Upper lobe of right lung (tissue), 1 donor: Measurements from ENCODE around the gene ZNF502. TPM values are rescaled to one million over a fixed set of nuclear protein-coding genes. Genes with fewer than 3 reads are reported as not detected.

ENCODE experiments used
- ATAC-seq: fragments of 200-7000 bp; cut with Tn5 transposase; one replicate; pipeline ENCODE4 v1.9.1; 2020; ENCODE audit warnings: mild to moderate bottlenecking, moderate library complexity
- DNase-seq: peaks from one replicate; pipeline ENCODE4 v3.0.0-alpha.2; 2020
- H3K27ac ChIP-seq: fragments of 200-600 bp; one replicate; pipeline ENCODE4 v1.8.0; 2022
- H3K27me3 ChIP-seq: fragments of 200-600 bp; one replicate; pipeline ENCODE4 v1.8.0; 2022; ENCODE audit warnings: mild to moderate bottlenecking
- H3K36me3 ChIP-seq: fragments of 200-600 bp; one replicate; pipeline ENCODE4 v1.8.0; 2022
- H3K4me1 ChIP-seq: fragments of 200-600 bp; one replicate; pipeline ENCODE4 v1.8.0; 2022
- H3K4me3 ChIP-seq: fragments of 200-600 bp; one replicate; pipeline ENCODE4 v1.8.0; 2022; ENCODE audit warnings: mild to moderate bottlenecking
- H3K9me3 ChIP-seq: fragments of 200-600 bp; one replicate; pipeline ENCODE4 v1.8.0; 2022
- CTCF ChIP-seq: fragments of 200-600 bp; IDR thresholded peaks from one replicate; pipeline ENCODE4 v1.8.0; 2022; ENCODE audit warnings: antibody characterized with exemption
- intact Hi-C: fragments of 100-400 bp; cut with DNase I; formaldehyde crosslinking; loops from one replicate; pipeline ENCODE4 v1.11.0; 2022
- total RNA-seq: library from RNA; stranded (reverse); fragmentation: NEBNext Ultra II Directional; extraction: Animal tissue kit (Norgen Biotek cat#: 25700); gene quantifications from one replicate; pipeline ENCODE4 v1.2.1, GENCODE V29; 2021
- donor health status: DM: no; HTN: yes; CAD: no; lungs with severe emphysema.

Gene ZNF502
- total RNA-seq, 1 donor from 2014 or later, result 4.1 TPM

GRCh38 chr3:44721231-44722102, 9.0 kb downstream of the ZNF502 start:
- DNase-seq, result no peak
- no peak overlapping the region for H3K27ac ChIP-seq
- peaks cover 13% of the 10 kb centered on the region for H3K36me3 ChIP-seq
- H3K4me3 ChIP-seq, result no peak overlapping the region
- intact Hi-C loops, result no loop called here
- ATAC-seq, result no peak
- H3K27me3 ChIP-seq, result no peaks in the 10 kb centered on the region
- no peaks in the 10 kb centered on the region for H3K4me1 ChIP-seq
- H3K9me3 ChIP-seq, result peaks cover 84% of the 10 kb centered on the region
- TF ChIP-seq CTCF, result no peak

- intact Hi-C loops, result no loop called here
- H3K27ac ChIP-seq, result no peak overlapping the region
- H3K36me3 ChIP-seq, result peaks cover 13% of the 10 kb centered on the region
- no peaks in the 10 kb centered on the region for H3K27me3 ChIP-seq
- DNase-seq, result no peak
- ATAC-seq, result no peak
- H3K9me3 ChIP-seq, result peaks cover 89% of the 10 kb centered on the region
- no peak for TF ChIP-seq CTCF
- H3K4me1 ChIP-seq, result no peaks in the 10 kb centered on the region
- H3K4me3 ChIP-seq, result no peak overlapping the region
Observed at GRCh38 chr3:44722103-44722401, 9.6 kb downstream of the ZNF502 start.

GRCh38 chr3:44729384-44729910, 17.0 kb downstream of the ZNF502 start, which contains the start of gene ZNF501:
Gene ZNF501, plus strand, starts transcription at chr3:44729635. Its CDS starts 4,787 bp downstream, at chr3:44734422.
- peak within 1 kb of the TSS; percentile 72 for H3K4me3 ChIP-seq
- TF ChIP-seq CTCF, result no peak
- DNase-seq (peak; percentile 97), ATAC-seq (peak; percentile 100)
- no peaks in the 10 kb centered on the region for H3K27me3 ChIP-seq
- H3K4me1 ChIP-seq, result peaks cover 4% of the 10 kb centered on the region
- H3K36me3 ChIP-seq, result peaks cover 8% of the 10 kb centered on the region
- H3K9me3 ChIP-seq, result peaks cover 67% of the 10 kb centered on the region
- intact Hi-C loops, result no loop called here
- peak within 1 kb of the TSS; percentile 71 for H3K27ac ChIP-seq

GRCh38 chr3:44734646-44735168, 22.2 kb downstream of the ZNF502 start:
- peaks cover 8% of the 10 kb centered on the region for H3K36me3 ChIP-seq

GRCh38 chr3:44761101-44761423, 48.6 kb downstream of the ZNF502 start:
- H3K36me3 ChIP-seq, result no peaks in the 10 kb centered on the region
- no peak for ATAC-seq
- no peak for DNase-seq
- no peak for TF ChIP-seq CTCF
- no peaks in the 10 kb centered on the region for H3K9me3 ChIP-seq
- H3K4me1 ChIP-seq, result peaks cover 5% of the 10 kb centered on the region
- no peaks in the 10 kb centered on the region for H3K27me3 ChIP-seq
- intact Hi-C loops, result no loop called here
- peak overlapping the region; percentile 80 for H3K27ac ChIP-seq
- H3K4me3 ChIP-seq, result peak overlapping the region; percentile 68

More at GRCh38 chr3:44734646-44735168, 22.2 kb downstream of the ZNF502 start:
- intact Hi-C loops, result no loop called here
- no peaks in the 10 kb centered on the region for H3K27me3 ChIP-seq
- ATAC-seq (no peak), DNase-seq (no peak)
- no peak overlapping the region for H3K4me3 ChIP-seq
- H3K4me1 ChIP-seq, result peaks cover 4% of the 10 kb centered on the region
- H3K9me3 ChIP-seq, result peaks cover 81% of the 10 kb centered on the region
- no peak for TF ChIP-seq CTCF
- no peak overlapping the region for H3K27ac ChIP-seq
